GM18870 (cell line): ENCODE data around the gene PCSK6.
"Not testable (repeated sequence)": the region's sequence is repeated elsewhere in the genome, so short reads cannot be mapped to it uniquely, and the experiment has no call there.

Experiments
- ATAC-seq: cut with Tn5 transposase; IDR thresholded peaks from one replicate; pipeline ENCODE4 v1.9.1; 2021; ENCODE audit warnings: moderate library complexity; ENCODE audit not compliant: unreplicated experiment

PCSK6 gene

GRCh38 chr15:101333907-101334789 lies 155.4 kb downstream of the PCSK6 start:
- not testable (repeated sequence) for ATAC-seq

- ATAC-seq, result no peak
Observed at GRCh38 chr15:101332061-101332467, 157.4 kb downstream of the PCSK6 start.

GRCh38 chr15:101329867-101330380 lies 159.6 kb downstream of the PCSK6 start:
- ATAC-seq, result no peak

DNA sequence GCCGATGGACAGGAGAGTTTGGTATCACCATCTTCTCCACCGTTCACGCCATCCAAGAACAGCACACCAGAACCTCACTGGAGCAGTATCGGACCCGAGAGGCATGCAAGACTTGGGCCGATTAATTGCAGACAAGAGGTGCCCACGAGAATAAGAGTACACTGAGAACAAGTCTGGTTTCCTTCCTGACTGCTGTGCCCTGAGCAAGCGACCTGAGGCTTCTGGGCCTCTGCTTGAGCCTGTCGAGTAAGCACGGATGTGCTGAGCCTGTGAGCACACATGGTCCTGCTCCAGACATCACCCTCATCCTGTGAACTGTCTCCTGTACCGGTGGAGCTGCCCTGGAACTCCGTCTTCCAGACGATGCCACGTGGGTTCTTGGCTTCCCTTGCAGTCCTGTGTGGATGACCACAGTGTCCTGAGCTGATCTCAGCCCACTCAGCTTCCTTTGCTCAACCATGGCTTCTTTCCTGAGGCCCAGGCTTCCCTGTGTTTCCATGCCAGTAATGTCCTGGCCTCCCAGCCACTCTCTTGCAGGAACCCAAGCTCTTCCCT lies 160.1 kb downstream of the PCSK6 start:
- ATAC-seq, result no peak

DNA sequence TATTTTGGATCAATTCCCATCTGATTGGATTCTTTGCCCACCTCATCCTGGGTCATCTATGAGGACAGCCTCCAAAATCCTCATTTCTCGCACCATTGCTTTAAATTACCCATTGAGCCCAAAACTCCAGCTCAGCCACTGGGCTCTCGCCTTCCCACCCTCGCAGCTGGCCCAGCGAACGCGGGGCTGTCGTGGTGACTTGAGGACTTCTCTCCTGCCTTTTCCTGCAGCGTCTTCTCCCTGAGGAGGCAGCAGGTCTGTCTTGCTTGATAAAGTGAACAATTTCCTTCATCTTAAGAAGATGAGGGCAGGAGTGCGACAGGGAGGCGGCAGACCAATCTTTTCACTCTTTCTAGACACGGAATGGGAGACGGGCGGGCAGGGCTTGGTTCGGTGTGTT lies 161.5 kb downstream of the PCSK6 start:
- ATAC-seq, result no peak

GRCh38 chr15:101327147-101327740 lies 162.3 kb downstream of the PCSK6 start:
- no peak for ATAC-seq

DNA sequence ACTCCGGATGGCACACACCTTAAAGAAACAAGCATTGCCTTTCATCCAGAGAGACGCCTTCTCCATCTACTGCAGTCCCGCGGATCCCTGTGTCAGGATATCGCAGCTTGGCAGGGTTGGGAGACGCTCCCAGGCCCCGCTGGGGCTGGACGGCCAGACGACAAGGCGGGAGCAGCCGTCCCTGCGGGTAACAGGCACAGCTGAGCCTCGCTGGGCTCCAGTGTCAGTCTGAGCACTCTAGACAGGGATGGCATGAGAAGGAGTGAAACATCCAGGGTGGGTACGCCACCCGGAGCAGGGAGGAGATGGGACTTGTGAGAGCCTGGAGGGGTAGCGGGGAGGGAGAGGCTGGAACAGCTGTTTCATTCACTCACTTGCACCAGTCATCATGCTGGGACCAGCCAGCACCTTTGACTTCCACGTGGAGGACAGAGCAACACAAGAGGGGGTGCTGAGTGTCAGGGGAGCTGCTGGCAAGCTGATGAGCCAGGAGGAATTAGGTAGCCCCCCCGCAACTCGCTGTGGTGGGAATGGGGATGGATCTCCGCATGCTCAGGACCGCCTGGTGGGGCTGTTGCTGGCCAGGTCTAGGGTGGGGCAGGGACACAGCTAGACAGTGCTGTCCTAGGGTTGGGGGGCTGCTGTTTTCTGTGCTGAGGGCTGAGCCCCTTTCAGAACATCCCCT lies 162.9 kb downstream of the PCSK6 start:
- no peak for ATAC-seq

DNA sequence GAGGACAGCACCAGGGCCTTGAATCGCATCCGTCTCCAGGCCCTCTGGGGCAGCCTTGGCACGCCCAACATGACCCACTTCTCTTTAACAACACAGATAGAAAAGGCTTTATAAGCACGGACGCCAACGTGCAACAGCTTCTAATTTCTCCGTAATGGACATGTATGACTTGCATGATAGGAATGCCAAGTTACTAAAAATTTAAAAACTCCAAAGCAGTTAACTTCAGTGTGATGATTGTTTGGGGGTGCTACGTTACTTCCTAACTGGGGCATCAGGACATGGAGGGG lies 163.5 kb downstream of the PCSK6 start:
- ATAC-seq, result no peak

DNA sequence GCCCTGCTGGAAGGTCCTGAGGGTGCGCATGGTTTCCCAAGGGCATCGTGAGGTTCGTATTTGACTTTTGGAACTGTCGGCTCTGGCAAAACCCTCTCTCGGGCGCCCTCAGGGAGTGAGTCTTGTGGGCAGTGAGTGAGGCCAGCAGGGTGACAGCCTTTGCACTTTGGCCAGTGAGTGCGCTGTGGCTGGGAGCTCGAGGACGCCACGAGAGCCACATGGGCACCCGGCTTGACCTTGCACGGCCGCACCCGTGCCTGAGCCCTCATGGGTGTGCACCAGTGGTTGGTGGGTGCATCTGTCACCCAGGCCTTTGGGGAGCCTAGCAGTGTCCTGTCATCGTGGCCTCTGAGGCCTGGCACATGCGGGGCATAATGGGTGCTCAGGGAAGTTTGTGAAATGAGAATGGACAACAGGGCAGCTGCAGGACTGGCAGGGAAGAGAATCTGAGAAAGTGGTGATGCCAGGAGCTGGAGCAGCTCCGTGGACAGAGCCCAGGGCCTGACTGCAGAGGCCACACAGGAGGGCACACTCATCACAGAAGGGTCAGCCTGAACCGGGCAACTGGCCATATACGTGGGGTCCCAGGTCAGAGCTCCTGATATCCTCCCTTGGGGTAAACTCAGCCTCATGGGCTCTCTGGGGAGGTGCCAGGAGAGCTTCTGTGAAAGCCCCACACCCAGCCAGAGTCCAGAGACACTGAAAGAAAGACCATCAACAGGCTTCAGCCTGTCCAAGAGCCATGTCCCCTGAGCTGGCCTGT lies 164.1 kb downstream of the PCSK6 start:
- no peak for ATAC-seq

DNA sequence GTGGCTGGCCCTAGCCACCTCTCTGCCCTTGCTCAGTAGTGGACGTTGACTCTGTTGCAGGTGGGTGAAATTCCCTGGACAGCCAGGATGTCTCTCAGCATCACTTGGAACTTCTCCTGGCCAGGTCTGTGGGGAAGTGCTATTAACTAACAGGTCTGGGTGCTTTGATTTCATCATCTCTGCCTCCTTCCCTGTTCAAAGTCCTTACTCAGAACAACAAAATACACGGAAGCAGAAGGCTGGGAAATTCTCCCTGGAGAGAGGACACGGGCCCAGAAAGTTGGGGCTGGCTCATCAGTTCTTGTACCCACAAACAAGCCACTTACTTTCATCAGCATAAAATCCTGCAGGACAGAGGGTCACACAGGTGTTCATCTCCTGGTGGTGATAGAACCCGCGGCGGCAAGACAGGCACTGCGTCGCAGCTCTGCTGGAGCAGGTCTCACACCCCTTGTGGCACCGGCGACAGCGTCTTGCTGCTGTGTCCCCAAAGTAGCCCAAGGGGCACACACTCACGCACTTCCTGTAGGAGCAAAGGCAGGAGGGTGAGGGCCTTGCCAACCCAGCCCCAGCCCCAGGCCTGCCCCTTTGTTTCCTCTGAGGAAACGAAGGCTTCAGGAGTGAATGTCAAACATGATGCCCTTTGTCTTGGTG lies 164.9 kb downstream of the PCSK6 start:
- no peak for ATAC-seq

DNA sequence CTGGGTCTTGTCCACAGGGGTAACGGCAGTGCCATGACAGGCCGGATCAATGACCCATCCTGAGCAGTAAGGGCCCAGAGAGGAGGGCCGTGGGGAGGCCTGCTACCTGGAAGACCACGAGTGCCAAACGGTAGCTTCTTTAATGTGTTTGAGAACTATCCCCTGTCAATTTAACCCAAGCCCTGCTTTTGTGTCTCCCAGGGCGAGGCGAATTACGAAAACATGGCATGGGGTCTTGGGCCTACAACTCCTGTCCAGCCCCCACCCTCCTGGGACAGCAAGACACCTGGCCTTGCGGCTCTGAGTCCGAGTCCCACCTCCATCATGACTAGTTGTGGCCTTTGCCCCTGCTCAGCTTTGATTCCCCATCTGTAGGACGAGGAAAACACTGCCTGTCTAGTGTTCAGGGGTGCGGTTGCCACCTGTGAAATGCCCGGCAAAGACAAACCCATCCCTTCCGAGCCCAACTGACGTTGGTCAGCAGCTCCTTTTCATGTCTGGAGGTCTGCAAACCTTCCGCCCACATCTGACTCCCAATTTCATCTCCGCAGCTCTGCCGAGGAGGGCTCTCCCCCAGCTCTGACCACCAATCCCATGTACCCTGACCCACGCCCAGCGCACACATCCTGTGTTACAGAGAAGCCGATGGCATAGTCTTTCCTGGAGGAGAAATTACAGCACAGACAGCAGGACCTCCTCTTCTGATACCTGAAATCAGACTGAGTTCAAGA lies 165.5 kb downstream of the PCSK6 start:
- ATAC-seq, result no peak

- no peak for ATAC-seq
Observed at GRCh38 chr15:101322854-101323477, 166.5 kb downstream of the PCSK6 start.

- no peak for ATAC-seq
Observed at GRCh38 chr15:101322016-101322695, 167.4 kb downstream of the PCSK6 start.

- no peak for ATAC-seq
Observed at GRCh38 chr15:101320501-101321052, 168.9 kb downstream of the PCSK6 start.

DNA sequence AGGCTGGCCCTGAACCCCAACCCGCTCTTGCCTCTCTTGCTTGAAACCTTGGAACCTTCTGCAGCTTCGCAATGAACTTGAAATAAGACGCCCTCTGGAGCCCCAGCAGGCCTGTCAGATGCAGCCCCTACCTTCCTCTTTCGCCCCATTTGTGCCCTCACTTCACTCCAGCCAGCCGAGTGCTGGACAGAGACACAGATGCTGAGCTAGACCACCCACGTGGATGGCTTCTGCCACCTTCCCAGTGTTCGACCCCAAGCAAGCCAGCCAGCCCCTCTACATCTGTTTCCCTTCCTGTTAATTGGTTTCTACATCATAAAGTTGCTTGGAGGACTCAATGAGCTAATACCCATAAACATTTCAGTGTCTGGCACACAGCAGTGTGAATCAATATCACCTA lies 170.7 kb downstream of the PCSK6 start:
- ATAC-seq, result no peak

DNA sequence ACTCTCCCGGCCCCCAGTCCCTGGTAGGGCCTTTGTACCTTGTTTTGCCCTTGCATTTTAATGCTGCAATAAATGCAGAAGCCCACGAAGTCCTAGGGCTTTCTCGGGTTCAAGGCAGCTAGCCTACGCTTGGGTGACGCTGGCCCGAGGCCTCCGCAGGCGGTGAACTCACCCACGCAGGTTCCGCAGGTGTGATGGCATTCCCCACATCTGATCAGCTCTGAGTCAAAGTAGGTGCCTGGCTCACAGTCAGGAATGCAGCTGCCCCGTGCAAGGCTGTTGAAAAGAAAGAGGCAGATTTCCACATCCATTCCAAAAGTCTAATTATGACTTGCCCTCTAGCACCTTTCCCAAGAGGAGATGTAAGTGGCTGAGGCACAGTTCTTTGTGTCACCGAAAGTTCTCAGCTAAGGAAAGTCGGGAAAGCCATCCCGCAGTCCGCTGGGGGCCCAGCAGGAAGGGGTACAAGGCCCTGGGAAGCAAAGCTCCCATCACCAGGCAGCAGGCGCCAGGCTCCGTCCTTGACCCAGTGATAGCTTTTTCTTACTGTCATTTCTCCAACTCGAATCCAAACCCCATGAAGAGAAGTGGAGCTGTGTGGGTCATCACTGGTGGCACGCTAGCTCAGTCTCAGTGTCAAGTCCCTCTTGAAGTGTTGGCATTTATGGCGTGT lies 171.2 kb downstream of the PCSK6 start:
- ATAC-seq, result no peak

- no peak for ATAC-seq
Observed at GRCh38 chr15:101317336-101317872, 172.1 kb downstream of the PCSK6 start.

DNA sequence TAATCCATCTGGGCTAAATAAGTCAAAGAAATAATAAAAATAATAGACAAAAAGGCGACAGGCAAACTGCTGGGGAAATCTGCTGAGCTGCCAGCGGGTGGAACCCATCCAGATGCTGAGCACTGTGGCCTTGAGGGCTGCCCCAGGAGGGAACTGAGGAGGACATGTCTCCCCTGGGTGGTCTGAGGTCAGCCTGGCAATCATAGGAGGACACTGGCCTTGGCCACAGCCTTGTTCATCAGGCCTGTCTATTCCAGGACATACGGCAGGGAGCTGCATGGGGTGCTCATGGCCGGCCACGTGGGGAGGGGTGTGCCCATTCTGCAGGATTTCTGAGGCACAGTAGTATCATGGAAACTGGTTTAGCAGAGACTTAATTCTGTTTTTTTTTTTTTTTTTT lies 173.0 kb downstream of the PCSK6 start:
- no peak for ATAC-seq
